Measurements from ENCODE around the gene MGLL. TPM values are rescaled to one million over a fixed set of nuclear protein-coding genes. Genes with fewer than 3 reads are reported as not detected.

Gene MGLL
- total RNA-seq, 1 donor from 2014 or later: 82.2 TPM

- no peak overlapping the region for H3K4me3 ChIP-seq (ENCODE audit: low read depth, low read length)
- TF ChIP-seq CTCF (conservative IDR thresholded peaks at IDR 0.05; ENCODE audit: low read depth, low read length): no peak
- no peak for DNase-seq (ENCODE audit: low read depth)
Measured at GRCh38 chr3:127670229-127670559, 152.1 kb downstream of the MGLL start.

DNA sequence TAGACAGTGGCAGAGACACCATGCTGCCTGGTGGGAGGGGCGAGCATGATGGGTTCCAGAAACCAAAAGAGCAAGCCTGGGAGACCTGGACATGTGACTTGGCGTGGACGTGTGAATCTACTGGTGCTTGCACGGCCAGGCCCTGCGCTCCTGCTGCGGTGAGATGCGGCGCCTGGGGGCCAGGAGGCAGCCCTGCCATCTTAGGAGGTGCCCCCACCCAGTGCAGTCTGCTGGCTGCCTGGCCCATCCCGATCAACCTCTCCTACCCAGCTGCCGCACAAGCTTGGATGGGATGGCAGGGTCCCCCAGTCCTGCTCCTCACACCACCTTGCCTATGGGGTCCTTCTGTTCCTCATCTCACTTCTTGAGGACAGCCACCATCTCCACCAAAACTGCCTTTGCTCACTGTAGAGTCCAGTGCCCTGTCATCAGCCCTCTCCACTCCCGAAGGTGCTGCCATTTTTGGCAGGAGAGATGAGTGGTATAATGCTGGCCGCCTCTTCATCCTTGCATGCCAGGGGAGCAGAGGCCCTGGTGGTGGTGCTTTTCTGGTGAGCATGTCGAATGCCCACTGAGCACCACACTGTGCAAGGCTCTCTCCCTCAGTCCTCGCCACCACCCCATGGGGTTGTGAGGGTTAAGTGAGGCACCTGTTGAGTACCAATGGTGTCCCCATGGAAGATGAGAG is 152.6 kb downstream of the MGLL start:
- no peak for TF ChIP-seq CTCF (conservative IDR thresholded peaks at IDR 0.05; ENCODE audit: low read depth, low read length)
- DNase-seq (ENCODE audit: low read depth): no peak
- no peak overlapping the region for H3K4me3 ChIP-seq (ENCODE audit: low read depth, low read length)

DNA sequence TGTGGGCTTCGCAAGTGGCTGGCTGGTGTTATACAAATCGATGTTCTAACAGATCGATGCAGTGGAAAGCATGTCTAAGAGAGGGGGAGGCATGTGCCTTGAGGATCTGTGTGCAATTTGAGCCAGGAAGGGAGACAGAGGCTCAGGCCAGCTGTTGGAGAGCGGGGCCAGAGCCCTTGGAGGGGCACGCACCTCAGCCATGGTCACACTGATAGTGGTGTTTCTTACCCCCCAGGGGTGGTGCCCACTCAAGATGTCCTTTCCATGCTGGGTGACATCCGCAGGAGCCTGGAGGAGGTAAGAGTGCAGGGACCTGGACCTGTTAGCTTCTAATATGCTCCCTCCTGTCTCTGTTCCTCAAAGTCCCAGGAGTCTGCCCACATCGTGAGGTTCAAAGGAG is 153.4 kb downstream of the MGLL start:
- no peak for TF ChIP-seq CTCF (conservative IDR thresholded peaks at IDR 0.05; ENCODE audit: low read depth, low read length)
- no peak overlapping the region for H3K4me3 ChIP-seq (ENCODE audit: low read depth, low read length)
- DNase-seq (ENCODE audit: low read depth): no peak

DNA sequence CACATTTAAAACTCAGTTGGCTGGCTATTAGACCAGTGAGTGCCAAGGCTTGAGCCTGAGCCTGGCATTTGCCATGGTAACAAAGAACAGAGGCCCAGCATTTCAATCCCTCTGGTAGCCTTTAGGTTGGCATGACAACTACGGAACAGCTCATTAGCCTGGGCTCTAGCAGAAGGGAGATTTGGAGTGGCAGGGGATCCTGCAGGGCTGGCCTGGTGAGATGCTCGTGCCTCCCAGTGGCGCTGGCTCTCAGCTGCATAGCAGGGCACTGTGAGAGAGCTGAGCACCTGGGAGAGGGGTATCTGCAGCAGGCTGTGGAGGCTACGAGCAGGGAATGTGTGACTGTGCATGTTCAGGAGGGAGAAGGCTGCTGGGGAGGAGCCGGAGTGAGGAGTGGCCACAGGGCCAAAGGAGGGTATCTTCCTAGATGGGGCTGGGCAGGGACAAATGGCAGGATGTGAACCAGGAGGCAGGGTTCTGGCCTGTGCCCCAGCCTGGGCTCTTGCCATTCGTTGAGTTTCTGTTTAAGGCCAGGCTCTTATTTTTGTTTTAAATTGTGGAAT is 155.1 kb downstream of the MGLL start:
- DNase-seq (ENCODE audit: low read depth): no peak
- H3K4me3 ChIP-seq (ENCODE audit: low read depth, low read length): no peak overlapping the region
- no peak for TF ChIP-seq CTCF (conservative IDR thresholded peaks at IDR 0.05; ENCODE audit: low read depth, low read length)

DNA sequence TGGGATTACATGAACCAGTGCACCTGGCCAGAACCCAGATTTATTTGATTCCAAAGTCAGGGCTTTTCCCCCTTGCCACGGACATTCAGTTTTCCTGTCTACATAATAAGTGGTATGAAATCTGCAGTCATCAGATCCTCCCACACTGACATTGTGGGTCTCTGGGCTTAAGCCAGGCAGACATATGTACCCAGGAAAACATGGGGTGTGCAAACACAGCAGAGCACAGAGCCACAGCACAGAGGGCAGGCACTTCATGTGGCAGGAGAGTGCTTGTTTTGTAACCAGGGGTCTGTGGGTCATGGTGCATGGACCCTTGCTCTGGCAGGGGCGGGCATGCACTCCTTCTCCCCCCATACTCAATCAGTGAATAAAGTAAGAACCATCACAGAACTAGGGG is 155.6 kb downstream of the MGLL start:
- no peak for TF ChIP-seq CTCF (conservative IDR thresholded peaks at IDR 0.05; ENCODE audit: low read depth, low read length)
- H3K4me3 ChIP-seq (ENCODE audit: low read depth, low read length): no peak overlapping the region
- no peak for DNase-seq (ENCODE audit: low read depth)

DNA sequence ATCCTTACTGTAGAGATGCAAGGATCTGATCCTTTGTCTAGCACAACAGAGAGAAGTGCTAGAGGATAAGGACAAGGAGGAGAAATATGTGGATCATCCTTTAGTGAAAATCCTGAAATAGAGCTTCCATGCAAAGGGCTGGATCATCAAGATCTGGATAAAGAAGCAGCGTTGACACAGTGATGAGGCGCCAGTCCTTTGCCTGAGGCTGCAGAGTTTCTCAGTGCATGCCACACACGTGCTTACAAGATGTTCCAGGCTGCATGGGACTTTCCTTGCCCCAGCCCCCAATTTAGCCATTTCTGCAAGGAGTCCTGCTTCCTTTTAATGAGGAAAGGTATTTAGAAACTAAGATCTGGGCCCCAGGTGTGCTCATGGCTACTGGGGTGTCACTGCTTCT is 156.7 kb downstream of the MGLL start:
- no peak overlapping the region for H3K4me3 ChIP-seq (ENCODE audit: low read depth, low read length)
- TF ChIP-seq CTCF (conservative IDR thresholded peaks at IDR 0.05; ENCODE audit: low read depth, low read length): no peak
- no peak for DNase-seq (ENCODE audit: low read depth)

DNA sequence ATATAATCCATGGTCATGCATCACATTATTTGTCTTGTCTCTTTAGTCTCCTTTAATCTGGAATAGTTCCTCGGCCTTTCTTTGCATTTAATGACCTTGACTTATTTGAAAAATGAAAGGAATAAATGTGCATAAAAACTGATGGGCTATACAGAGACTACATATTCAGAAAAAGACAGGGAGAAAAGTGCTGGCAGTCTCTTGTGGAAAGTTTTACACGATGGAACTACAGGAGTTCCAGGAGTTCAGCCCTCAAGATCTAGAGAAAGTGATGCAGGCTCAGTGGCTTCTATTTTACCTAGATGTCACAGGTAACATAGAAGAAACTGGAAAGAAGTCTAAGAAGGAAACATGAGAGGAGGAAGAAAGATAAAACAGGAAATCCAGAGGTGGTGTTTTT is 157.2 kb downstream of the MGLL start:
- no peak for TF ChIP-seq CTCF (conservative IDR thresholded peaks at IDR 0.05; ENCODE audit: low read depth, low read length)
- no peak for DNase-seq (ENCODE audit: low read depth)
- H3K4me3 ChIP-seq (ENCODE audit: low read depth, low read length): no peak overlapping the region
